GM06990 (cell line): Measurements from ENCODE around the gene LRFN2.

Source experiments
- DNase-seq: peaks from one replicate; pipeline ENCODE4 v3.0.0-alpha.2; 2011; ENCODE audit not compliant: insufficient read length; ENCODE audit errors: extremely low read depth
- H3K27me3 ChIP-seq: replicated peaks from 2 replicates; pipeline ENCODE4 v1.6.0; 2011; ENCODE audit warnings: low read length; ENCODE audit not compliant: control insufficient read depth, insufficient read depth
- H3K36me3 ChIP-seq: 2 replicates; pipeline ENCODE4 v1.5.1; 2011; ENCODE audit warnings: low read length; ENCODE audit not compliant: control insufficient read depth, insufficient read depth
- H3K4me3 ChIP-seq: replicated peaks from 2 replicates; pipeline ENCODE4 v1.5.1; 2011; ENCODE audit warnings: low read depth, mild to moderate bottlenecking, control low read depth, low read length
- TF ChIP-seq, protein P1 (sequence below): IDR thresholded peaks from 2 replicates; pipeline ENCODE4 v1.5.1; 2011; ENCODE audit warnings: low read length, control low read depth, mild to moderate bottlenecking, inconsistent platforms; ENCODE audit not compliant: insufficient read depth, poor library complexity, severe bottlenecking

LRFN2 gene

GRCh38 chr6:40509716-40510260 lies 77.4 kb downstream of the LRFN2 start:
- TF ChIP-seq, protein P1, sequence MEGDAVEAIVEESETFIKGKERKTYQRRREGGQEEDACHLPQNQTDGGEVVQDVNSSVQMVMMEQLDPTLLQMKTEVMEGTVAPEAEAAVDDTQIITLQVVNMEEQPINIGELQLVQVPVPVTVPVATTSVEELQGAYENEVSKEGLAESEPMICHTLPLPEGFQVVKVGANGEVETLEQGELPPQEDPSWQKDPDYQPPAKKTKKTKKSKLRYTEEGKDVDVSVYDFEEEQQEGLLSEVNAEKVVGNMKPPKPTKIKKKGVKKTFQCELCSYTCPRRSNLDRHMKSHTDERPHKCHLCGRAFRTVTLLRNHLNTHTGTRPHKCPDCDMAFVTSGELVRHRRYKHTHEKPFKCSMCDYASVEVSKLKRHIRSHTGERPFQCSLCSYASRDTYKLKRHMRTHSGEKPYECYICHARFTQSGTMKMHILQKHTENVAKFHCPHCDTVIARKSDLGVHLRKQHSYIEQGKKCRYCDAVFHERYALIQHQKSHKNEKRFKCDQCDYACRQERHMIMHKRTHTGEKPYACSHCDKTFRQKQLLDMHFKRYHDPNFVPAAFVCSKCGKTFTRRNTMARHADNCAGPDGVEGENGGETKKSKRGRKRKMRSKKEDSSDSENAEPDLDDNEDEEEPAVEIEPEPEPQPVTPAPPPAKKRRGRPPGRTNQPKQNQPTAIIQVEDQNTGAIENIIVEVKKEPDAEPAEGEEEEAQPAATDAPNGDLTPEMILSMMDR, result no peak
- no peaks in the 10 kb centered on the region; the same call in 1 of the 2 replicates for H3K27me3 ChIP-seq
- no peaks in the 10 kb centered on the region for H3K36me3 ChIP-seq
- no peak for DNase-seq
- H3K4me3 ChIP-seq, result no peak overlapping the region

DNA sequence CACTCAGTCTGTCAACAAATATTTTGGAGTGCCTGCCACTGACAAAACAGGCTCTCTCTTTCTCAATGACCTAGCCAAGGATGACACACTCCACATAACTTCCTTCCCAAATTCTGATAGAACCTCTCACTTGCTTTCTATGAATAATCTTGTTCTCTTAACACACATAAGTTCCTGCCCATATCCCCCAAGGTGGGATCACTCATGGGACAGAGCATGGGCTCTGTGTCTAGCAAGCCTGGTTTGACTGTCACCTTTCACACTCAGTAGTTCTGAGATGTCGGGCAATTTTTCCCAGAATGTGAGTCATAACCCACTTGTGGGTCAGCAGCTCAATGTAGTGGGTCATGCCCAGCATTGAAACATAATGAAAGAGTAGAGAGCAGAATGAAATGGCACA lies 78.1 kb downstream of the LRFN2 start:
- no peak for DNase-seq
- TF ChIP-seq, protein P1, result no peak
- no peak overlapping the region for H3K4me3 ChIP-seq
- no peaks in the 10 kb centered on the region for H3K36me3 ChIP-seq
- H3K27me3 ChIP-seq, result no peaks in the 10 kb centered on the region; the same call in 1 of the 2 replicates

DNA sequence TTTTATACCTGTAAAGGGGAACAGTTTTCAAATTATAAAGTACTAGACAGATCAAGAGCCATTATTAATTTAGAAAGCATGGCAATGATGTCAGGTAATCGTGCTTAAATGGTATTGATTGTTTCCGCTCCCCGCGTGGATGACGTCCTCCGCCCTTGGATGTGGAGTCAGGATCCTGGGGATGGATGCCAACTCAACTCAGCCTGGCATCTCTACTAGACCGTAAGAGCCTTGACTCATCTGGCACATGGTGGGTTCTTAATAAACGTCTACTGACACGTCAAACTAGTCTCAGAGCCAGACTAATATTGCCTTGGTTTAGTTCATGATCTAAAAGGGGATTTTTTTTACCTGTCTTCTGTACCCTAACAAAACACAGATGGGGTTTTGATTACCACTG lies 80.2 kb downstream of the LRFN2 start:
- H3K27me3 ChIP-seq, result no peaks in the 10 kb centered on the region; the same call in 1 of the 2 replicates
- TF ChIP-seq, protein P1, result no peak
- no peak for DNase-seq

DNA sequence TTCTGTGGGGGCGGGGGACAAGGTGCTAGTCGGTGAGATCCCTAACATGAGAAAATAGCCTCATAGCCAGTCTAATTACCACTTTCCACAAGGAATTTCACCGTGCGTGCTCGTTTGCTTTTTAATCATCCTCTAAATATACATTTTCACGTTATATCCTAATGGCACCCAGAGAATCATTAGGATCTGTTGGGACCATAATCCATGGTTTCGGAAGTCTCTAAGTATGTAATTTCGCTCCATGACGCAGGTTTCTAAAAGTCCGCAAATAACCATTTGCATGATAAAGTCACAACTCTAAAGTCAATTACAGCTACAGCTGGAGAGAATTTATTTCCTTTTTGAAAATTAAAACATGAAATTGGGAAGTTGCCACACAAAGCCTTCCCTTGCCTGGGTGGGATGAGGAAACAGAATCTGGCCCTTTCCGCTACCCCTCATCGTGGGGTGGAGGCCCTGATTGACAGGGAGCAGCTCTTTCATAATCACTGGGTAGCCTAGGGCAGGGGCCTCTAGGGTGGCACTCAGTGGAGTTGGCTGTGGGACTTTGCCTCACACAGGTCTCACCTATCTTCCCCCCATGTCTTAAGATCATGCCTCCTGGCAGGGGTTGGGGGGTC lies 81.9 kb downstream of the LRFN2 start:
- no peak for DNase-seq
- TF ChIP-seq, protein P1, result no peak
- Histone ChIP-seq H3K4me3 (no peak overlapping the region), H3K36me3 (no peaks in the 10 kb centered on the region), H3K27me3 (peaks cover 2% of the 10 kb centered on the region; the same call in 1 of the 2 replicates)

More for the DNA sequence above, 80.2 kb downstream of the LRFN2 start:
- Histone ChIP-seq H3K36me3 (no peaks in the 10 kb centered on the region), H3K4me3 (no peak overlapping the region)

DNA sequence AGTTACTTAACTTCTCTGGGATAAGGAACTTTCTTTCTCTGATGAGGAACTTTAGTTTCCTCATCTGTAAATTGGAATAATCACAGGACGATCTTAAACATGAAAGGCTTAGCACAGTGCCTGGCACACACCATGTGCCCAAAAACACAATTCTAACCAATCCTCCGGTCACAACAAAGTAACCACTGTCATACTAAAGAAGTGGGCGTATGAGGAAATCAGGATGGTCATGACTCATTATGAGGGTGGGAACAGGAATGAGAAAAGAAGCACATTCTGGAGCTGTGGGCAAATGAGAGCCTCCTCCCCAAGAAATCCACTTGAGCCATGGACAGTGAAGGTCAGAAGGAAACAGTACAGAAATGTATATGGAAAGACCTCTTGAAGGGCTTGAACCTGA lies 82.9 kb downstream of the LRFN2 start:
- Histone ChIP-seq H3K36me3 (no peaks in the 10 kb centered on the region), H3K4me3 (no peak overlapping the region), H3K27me3 (peaks cover 2% of the 10 kb centered on the region; the same call in 1 of the 2 replicates)
- TF ChIP-seq, protein P1, result no peak
- DNase-seq, result no peak
